OCI-LY1 (cell line): ENCODE results near the gene CSH1.

ENCODE experiments used
- EZH2 ChIP-seq: fragments of 200-600 bp; sonication (generic), shearing (Covaris generic); IDR thresholded peaks from 2 replicates; pipeline ENCODE4 v1.8.0; 2017; ENCODE audit warnings: borderline replicate concordance, mixed run types, mild to moderate bottlenecking, antibody characterized with exemption, low read length, moderate library complexity, mixed read lengths
- TF ChIP-seq, protein P1 (sequence below): fragments of 200-600 bp; sonication (generic), shearing (Covaris generic); IDR thresholded peaks from 2 replicates; pipeline ENCODE4 v1.5.1; 2017; ENCODE audit warnings: mild to moderate bottlenecking, antibody characterized with exemption, low read length, moderate library complexity, mixed read lengths

DNA sequence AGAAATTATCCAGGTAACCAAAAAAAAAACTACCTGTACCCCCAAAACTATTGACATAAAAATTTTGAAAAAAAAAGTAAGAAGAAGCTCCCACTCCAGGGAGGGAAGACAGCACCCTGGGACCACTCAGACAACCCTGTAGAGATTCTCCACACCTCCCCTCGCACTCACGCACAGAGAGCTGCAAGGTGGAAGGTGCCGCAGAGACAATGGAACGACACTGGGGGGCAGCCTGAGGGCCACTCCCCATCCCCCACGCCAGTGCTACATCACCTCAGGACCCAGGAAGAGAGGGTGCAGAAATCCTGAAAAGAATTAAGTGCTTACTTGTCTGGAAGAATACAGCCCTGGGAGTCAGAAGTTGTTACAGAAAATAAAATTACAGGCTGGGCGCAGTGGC is 40.9 kb upstream of the CSH1 start:
- TF ChIP-seq, protein P1, sequence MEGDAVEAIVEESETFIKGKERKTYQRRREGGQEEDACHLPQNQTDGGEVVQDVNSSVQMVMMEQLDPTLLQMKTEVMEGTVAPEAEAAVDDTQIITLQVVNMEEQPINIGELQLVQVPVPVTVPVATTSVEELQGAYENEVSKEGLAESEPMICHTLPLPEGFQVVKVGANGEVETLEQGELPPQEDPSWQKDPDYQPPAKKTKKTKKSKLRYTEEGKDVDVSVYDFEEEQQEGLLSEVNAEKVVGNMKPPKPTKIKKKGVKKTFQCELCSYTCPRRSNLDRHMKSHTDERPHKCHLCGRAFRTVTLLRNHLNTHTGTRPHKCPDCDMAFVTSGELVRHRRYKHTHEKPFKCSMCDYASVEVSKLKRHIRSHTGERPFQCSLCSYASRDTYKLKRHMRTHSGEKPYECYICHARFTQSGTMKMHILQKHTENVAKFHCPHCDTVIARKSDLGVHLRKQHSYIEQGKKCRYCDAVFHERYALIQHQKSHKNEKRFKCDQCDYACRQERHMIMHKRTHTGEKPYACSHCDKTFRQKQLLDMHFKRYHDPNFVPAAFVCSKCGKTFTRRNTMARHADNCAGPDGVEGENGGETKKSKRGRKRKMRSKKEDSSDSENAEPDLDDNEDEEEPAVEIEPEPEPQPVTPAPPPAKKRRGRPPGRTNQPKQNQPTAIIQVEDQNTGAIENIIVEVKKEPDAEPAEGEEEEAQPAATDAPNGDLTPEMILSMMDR, result peak; percentile 40
- TF ChIP-seq EZH2, result no peak
